H1 (cell line): ENCODE data around the gene KRT3.

Experiments used
- CTCF ChIP-seq, 3 experiments: IDR thresholded peaks; 1 replicate in 2 of 3; 2 replicates in 1 of 3; pipeline versions ENCODE4 v1.5.1 to v1.6.1; 2011; ENCODE audit warnings: low read length in 3 of 3, mild to moderate bottlenecking in 3 of 3, inconsistent platforms in 2 of 3, low read depth in 1 of 3, moderate library complexity in 1 of 3; ENCODE audit not compliant: insufficient read depth in 1 of 3; ENCODE audit errors: control extremely low read depth in 1 of 3
- EP300 ChIP-seq, 2 experiments: IDR thresholded peaks; 1 replicate in 1 of 2; 2 replicates in 1 of 2; pipeline ENCODE4 v1.6.1; 2011 to 2012; ENCODE audit warnings: low read depth in 2 of 2, low read length in 2 of 2, mild to moderate bottlenecking in 2 of 2, borderline replicate concordance in 1 of 2, inconsistent platforms in 1 of 2, moderate library complexity in 1 of 2
- EZH2 ChIP-seq: fragments of 200-600 bp; sonication (generic); IDR thresholded peaks from 2 replicates; pipeline ENCODE4 v1.7.1; 2012; ENCODE audit warnings: low read depth, mild to moderate bottlenecking, moderate library complexity, low read length, inconsistent platforms; ENCODE audit not compliant: severe bottlenecking
- GTF2F1 ChIP-seq: IDR thresholded peaks from 2 replicates; pipeline ENCODE4 v1.6.1; 2012; ENCODE audit warnings: low read depth, low read length, improper control_type of control experiment, borderline replicate concordance
- MAFK ChIP-seq: IDR thresholded peaks from 2 replicates; pipeline ENCODE4 v1.6.1; 2012; ENCODE audit warnings: low read depth, mild to moderate bottlenecking, improper control_type of control experiment, low read length
- NRF1 ChIP-seq: IDR thresholded peaks from 2 replicates; pipeline ENCODE4 v1.6.1; 2011; ENCODE audit warnings: mild to moderate bottlenecking, low read depth, low read length, improper control_type of control experiment
- PHF8 ChIP-seq: fragments of 200-600 bp; sonication (generic); conservative IDR thresholded peaks from 2 replicates; pipeline ENCODE4 v1.7.1; 2012; ENCODE audit warnings: low read depth, mild to moderate bottlenecking, inconsistent platforms, low read length, moderate library complexity
- POLR2A ChIP-seq, 2 experiments: IDR thresholded peaks; 1 replicate in 1 of 2; 2 replicates in 1 of 2; pipeline ENCODE4 v1.6.1; 2011; ENCODE audit warnings: low read depth in 2 of 2, low read length in 2 of 2, mild to moderate bottlenecking in 2 of 2; ENCODE audit errors: control extremely low read depth in 1 of 2
- RAD21 ChIP-seq, 2 experiments: IDR thresholded peaks in 1 of 2; conservative IDR thresholded peaks in 1 of 2; 2 replicates each; pipeline ENCODE4 v1.6.1; 2011; ENCODE audit warnings: low read depth in 2 of 2, low read length in 2 of 2, improper control_type of control experiment in 1 of 2, inconsistent platforms in 1 of 2, mild to moderate bottlenecking in 1 of 2, moderate library complexity in 1 of 2
- SP1 ChIP-seq: IDR thresholded peaks from 2 replicates; pipeline ENCODE4 v1.6.1; 2011; ENCODE audit warnings: low read depth, low read length
- TCF12 ChIP-seq: IDR thresholded peaks from 2 replicates; pipeline ENCODE4 v1.6.1; 2011; ENCODE audit warnings: low read depth, mild to moderate bottlenecking, low read length
- YY1 ChIP-seq: IDR thresholded peaks from 2 replicates; pipeline ENCODE4 v1.6.1; 2011; ENCODE audit warnings: low read depth, mild to moderate bottlenecking, low read length

GRCh38 chr12:52810554-52810953, 14.6 kb upstream of the KRT3 start:
- TF ChIP-seq POLR2A (IDR thresholded peaks at IDR 0.05; ENCODE audit: control extremely low read depth in 1 of 2, low read depth in 2 of 2, low read length in 2 of 2), result no peak
- no peak for TF ChIP-seq SP1
- no peak for TF ChIP-seq CTCF (IDR thresholded peaks at IDR 0.05; ENCODE audit: control extremely low read depth in 1 of 3, insufficient read depth in 1 of 3, low read depth in 1 of 3, low read length in 3 of 3)
- no peak for TF ChIP-seq EZH2
- no peak for TF ChIP-seq RAD21 (IDR thresholded peaks at IDR 0.05 in 1 of 2, conservative IDR thresholded peaks at IDR 0.05 in 1 of 2; ENCODE audit: low read depth in 2 of 2, low read length in 2 of 2)
- no peak for TF ChIP-seq YY1
- no peak for TF ChIP-seq MAFK
- no peak for TF ChIP-seq TCF12
- no peak for TF ChIP-seq EP300 (IDR thresholded peaks at IDR 0.05; ENCODE audit: borderline replicate concordance in 1 of 2, low read depth in 2 of 2, low read length in 2 of 2)
- TF ChIP-seq GTF2F1, result no peak
- no peak for TF ChIP-seq PHF8
- no peak for TF ChIP-seq NRF1
